COR-L47 (cell line): ENCODE results near the gene RTP4.
A peak's percentile ranks its signal among the peaks of the same experiment; 100 is the strongest.
"Not testable (repeated sequence)": the region's sequence is repeated elsewhere in the genome, so short reads cannot be mapped to it uniquely, and the experiment has no call there.

Experiments
- DNase-seq: peaks from one replicate; lab custom pipeline; 2025; lab: John Stamatoyannopoulos, UW

Gene RTP4

GRCh38 chr3:187370051-187370450 lies 1.9 kb downstream of the RTP4 start:
- no peak for DNase-seq

- DNase-seq, result no peak
Measured at GRCh38 chr3:187375581-187375980, 7.4 kb downstream of the RTP4 start.

DNA sequence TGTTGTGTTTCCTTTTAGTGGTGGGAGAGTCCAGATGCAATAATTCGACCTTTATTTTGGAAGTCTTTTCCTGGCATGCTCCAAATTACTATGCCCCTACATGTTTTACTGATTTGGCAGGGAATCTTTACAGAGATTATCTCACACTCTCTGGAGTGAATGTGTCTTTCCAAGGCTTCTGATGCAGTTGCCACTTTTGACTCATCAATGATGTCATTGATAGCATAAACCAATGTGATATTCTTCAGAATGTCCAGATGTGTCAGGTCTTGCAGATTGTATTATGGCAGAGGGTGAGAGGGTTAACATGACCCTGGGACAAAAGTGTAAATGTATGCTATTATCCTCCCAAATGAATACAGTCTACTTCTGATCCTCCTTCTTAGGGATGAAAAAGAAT lies 9.7 kb downstream of the RTP4 start:
- DNase-seq, result no peak

GRCh38 chr3:187382609-187383151 lies 14.5 kb downstream of the RTP4 start:
- no peak for DNase-seq

DNA sequence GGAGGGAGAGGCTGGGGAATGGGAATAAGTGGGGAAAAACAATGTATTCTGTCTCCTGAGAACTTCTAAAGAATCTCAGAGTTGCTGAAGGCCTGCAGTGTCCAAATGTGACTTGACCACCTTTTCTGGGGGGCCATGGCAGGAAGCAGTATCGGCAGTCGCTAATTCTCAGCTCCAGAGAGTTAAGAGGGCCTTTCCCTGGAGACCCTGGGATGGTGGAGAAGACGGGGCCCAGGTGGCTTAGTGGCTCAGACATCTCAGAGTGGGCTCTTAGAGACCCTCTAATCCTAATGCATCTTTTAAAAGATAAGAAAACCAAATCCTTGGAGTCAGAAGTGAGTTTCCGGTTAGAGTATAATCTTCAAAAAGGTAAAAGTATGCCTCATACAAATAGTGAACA lies 15.1 kb downstream of the RTP4 start:
- no peak for DNase-seq

DNA sequence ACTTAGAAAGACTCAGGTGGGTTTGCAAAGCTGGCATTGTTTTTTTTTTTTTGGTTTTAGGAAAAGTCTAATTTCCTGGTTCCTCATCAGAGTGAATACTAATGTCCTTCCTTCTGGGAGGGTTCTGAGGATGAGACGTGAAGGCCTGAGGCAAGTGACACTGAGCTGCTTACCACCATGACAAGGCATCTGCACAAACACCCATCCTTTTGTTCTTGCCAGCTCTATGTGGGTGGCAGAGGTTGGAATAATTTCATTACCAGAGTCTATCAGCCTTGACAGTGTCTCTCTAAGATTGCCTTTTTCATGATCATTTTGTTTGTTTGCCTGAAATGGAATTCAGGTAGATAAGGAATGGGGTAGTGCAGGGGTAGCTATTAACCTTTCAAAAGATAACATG lies 17.1 kb downstream of the RTP4 start:
- DNase-seq, result no peak

- DNase-seq, result no peak
Measured at GRCh38 chr3:187396661-187397060, 28.5 kb downstream of the RTP4 start.

GRCh38 chr3:187398955-187399354 lies 30.8 kb downstream of the RTP4 start:
- DNase-seq, result no peak

GRCh38 chr3:187400756-187401155 lies 32.6 kb downstream of the RTP4 start:
- DNase-seq, result no peak

DNA sequence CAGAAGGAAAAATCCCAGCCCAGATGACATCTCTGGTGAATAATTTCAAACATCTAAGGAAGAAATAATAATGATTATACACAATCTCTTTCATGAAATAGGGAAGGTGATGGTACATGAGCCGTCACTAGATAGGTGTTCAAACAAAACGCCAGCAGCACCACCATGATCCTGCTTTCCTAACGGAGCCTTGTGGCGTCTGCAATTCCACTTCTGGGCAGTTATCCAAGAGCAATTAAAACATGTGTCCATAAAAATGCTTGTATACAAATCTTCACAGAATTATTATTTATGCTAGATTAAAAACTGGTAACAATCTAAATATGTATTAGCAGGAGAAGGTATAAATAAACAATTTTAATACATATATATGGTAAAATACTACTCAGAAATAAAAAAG lies 33.7 kb downstream of the RTP4 start:
- DNase-seq, result peak; percentile 28

DNA sequence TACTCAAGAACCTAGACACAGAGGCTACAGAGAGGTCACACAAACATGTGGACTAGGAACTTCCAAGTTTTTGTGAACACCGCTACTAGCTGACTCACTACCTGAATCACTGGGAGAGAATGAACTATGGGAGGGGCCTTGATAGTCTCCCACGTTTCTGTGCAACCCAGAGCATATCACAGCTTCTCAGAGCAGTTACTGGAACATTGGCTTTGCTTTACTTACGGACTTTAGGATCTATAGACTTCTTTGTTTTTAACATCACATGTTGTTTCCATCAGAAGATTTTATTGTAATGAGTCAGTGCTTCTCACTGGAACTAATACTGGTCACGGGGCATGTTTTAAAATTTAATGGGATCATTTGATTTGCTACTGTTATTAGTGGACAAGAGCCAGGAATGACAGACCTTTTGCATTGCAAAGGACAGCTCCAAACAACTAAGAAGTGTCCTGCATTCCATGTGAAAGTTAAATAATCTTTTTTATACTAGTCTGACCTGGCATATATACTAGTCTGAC lies 35.6 kb downstream of the RTP4 start:
- no peak for DNase-seq

DNA sequence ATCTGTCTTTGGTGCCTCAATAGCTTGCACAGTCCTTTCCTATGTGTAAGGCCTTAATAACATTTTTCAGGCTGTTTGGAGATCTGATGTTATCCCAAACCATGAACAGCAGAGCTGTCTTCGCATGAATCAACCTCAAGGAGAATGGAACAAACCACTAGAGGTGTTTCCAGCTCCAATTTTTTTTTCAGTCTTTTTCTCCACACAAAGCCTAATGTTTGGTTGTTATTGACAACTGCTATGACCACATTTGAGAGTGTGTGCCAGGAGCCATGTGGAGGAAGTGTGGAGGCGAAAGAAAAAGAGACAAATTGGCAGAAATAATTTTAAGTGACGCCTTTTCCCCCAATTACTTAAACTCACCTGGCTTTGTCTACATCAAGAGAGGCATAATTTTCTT lies 38.7 kb downstream of the RTP4 start:
- DNase-seq, result no peak

DNA sequence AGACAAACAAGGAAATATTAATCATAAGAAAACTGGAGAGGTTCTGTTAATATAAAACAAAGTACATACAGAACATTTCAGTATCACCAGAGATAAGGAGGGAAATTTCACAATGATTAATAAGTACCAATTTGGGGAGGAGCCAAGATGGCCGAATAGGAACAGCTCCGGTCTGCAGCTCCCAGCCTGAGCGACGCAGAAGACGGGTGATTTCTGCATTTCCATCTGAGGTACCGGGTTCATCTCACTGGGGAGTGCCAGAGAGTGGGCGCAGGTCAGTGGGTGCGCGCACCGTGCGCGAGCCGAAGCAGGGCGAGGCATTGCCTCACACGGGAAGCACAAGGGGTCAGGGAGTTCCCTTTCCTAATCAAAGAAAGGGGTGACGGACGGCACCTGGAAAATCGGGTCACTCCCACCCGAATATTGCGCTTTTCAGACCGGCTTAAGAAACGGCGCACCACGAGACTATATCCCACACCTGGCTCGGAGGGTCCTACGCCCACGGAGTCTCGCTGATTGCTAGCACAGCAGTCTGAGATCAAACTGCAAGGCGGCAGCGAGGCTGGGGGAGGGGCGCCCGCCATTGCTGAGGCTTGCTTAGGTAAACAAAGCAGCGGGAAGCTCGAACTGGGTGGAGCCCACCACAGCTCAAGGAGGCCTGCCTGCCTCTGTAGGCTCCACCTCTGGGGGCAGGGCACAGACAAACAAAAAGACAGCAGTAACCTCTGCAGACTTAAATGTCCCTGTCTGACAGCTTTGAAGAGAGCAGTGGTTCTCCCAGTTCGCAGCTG lies 44.0 kb downstream of the RTP4 start:
- not testable (repeated sequence) for DNase-seq
